ENCODE data around the gene DLGAP4. TPM values are rescaled to one million over a fixed set of nuclear protein-coding genes. Genes with fewer than 3 reads are reported as not detected.

Gene DLGAP4
- total RNA-seq, 4 donors from 2014 or later, result 38.6 to 193 (median 80.5) TPM

GRCh38 chr20:36396847-36397630, 90.9 kb downstream of the DLGAP4 start:
- H3K4me3 ChIP-seq, result no peak overlapping the region
- no peak for TF ChIP-seq POLR2A (IDR thresholded peaks at IDR 0.05)
- TF ChIP-seq CTCF (IDR thresholded peaks at IDR 0.05), result no peak
- no peaks in the 10 kb centered on the region for H3K9me3 ChIP-seq
- H3K27ac ChIP-seq, result no peak overlapping the region
- H3K27me3 ChIP-seq, result peaks cover 0 to 6% of the 10 kb centered on the region in 2 donors
- DNase-seq, result no peak
- intact Hi-C loops (cut with DNase I; ENCODE audit: low total_unique reads), result no loop called here
- no peaks in the 10 kb centered on the region for H3K4me1 ChIP-seq
- no peaks in the 10 kb centered on the region for H3K36me3 ChIP-seq

DNA sequence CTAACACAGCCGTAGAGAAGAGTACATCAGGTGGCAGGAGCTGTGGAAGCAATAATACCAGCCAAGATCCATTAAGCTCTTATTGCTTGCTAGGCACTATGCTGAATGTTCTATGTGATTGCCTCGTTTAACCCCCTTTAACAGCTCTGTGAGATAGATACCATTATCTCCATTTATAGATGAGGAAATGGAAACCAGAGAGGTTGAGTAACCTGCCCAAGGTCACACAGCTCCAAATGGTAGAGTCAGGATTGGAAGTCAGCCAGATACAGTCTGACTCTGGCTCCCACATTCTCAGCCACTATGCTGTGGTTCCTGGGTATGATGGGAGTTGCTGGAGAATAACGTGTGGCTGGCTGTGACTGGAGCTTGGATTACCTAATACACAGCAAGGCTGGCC, 92.4 kb downstream of the DLGAP4 start:
- H3K4me3 ChIP-seq, result no peak overlapping the region
- intact Hi-C loops (cut with DNase I; ENCODE audit: low total_unique reads), result no loop called here
- H3K9me3 ChIP-seq, result no peaks in the 10 kb centered on the region
- no peak for DNase-seq
- no peaks in the 10 kb centered on the region for H3K4me1 ChIP-seq
- peaks cover 0 to 6% of the 10 kb centered on the region in 2 donors for H3K27me3 ChIP-seq
- no peak overlapping the region for H3K27ac ChIP-seq
- TF ChIP-seq POLR2A (IDR thresholded peaks at IDR 0.05), result no peak
- H3K36me3 ChIP-seq, result no peaks in the 10 kb centered on the region

DNA sequence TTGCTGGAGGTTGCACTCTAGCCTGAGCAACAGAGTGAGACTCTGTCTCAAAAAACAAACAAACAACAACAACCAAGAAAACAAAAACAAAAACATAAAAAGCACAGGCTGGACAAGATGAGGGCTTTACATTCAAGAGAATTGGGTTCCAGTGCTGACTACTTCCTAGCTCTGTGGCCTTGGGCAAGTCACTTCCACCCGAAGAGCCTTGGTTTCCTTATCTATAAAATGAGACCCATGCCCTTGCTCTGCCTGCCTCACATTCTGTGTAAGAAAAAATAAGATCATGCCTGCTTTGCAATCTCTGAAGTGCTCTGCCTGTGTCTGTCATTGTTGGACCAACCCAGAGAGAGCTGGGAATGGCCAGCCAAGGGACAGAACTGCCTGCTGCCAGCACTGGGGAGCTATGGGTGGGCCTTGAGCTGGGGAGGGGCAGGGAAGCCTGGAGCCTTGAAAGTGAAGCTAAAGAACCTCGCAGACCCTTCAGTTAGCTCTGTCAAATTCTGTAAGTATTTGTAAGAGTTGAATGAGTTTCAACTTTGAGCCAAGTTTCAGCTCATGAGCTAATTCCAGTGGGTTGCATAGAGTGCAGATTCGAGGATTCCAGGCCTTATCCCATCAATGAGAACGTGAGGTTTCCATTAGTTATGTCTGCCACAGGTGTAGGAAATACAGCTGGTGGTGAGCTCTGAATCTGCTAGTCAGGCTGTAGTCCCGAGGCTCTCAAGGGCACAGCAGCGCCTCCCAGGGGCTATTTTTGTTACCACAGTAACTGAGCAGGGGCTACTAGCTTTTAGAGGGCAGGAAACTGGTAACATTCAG, 93.2 kb downstream of the DLGAP4 start:
- no peaks in the 10 kb centered on the region for H3K9me3 ChIP-seq
- H3K4me1 ChIP-seq, result no peaks in the 10 kb centered on the region
- H3K36me3 ChIP-seq, result no peaks in the 10 kb centered on the region
- intact Hi-C loops (cut with DNase I; ENCODE audit: low total_unique reads), result no loop called here
- H3K27ac ChIP-seq, result no peak overlapping the region
- TF ChIP-seq CTCF (IDR thresholded peaks at IDR 0.05) (no peak), POLR2A (IDR thresholded peaks at IDR 0.05) (no peak)
- peaks cover 0 to 6% of the 10 kb centered on the region in 2 donors for H3K27me3 ChIP-seq
- H3K4me3 ChIP-seq, result no peak overlapping the region
- no peak for DNase-seq

- peaks cover 0 to 6% of the 10 kb centered on the region in 2 donors for H3K27me3 ChIP-seq
- H3K27ac ChIP-seq, result no peak overlapping the region
- no peak overlapping the region for H3K4me3 ChIP-seq
- DNase-seq, result no peak
- no peaks in the 10 kb centered on the region for H3K9me3 ChIP-seq
- H3K4me1 ChIP-seq, result no peaks in the 10 kb centered on the region
- intact Hi-C loops (cut with DNase I; ENCODE audit: low total_unique reads), result no loop called here
- TF ChIP-seq CTCF (IDR thresholded peaks at IDR 0.05) (no peak), POLR2A (IDR thresholded peaks at IDR 0.05) (no peak)
- H3K36me3 ChIP-seq, result no peaks in the 10 kb centered on the region
These were observed 93.9 kb downstream of the DLGAP4 start for GRCh38 chr20:36399969-36400545.

- intact Hi-C loops (cut with DNase I; ENCODE audit: low total_unique reads), result no loop called here
- Histone ChIP-seq H3K9me3 (no peaks in the 10 kb centered on the region), H3K4me3 (no peak overlapping the region), H3K27me3 (peaks cover 0 to 6% of the 10 kb centered on the region in 2 donors), H3K27ac (no peak overlapping the region), H3K36me3 (no peaks in the 10 kb centered on the region), H3K4me1 (no peaks in the 10 kb centered on the region)
- no peak for TF ChIP-seq POLR2A (IDR thresholded peaks at IDR 0.05)
- no peak for DNase-seq
These were observed 95.0 kb downstream of the DLGAP4 start for GRCh38 chr20:36400909-36401735.
